Lower lobe of right lung (tissue), 2 donors: ENCODE data around the gene ADCK1. TPM values are rescaled to one million over a fixed set of nuclear protein-coding genes. Genes with fewer than 3 reads are reported as not detected.
A peak's percentile ranks its signal among the peaks of the same experiment; 100 is the strongest.

Experiments used
- ATAC-seq, 2 donors: fragments of 200-7000 bp; cut with Tn5 transposase; one replicate each; pipeline ENCODE4 v1.9.1; 2020 to 2022; ENCODE audit warnings: mild to moderate bottlenecking in 2 of 2, moderate library complexity in 2 of 2
- DNase-seq: peaks from one replicate; pipeline ENCODE4 v3.0.0-alpha.2; 2020
- H3K27ac ChIP-seq: fragments of 200-600 bp; one replicate; pipeline ENCODE4 v1.8.0; 2022
- H3K27me3 ChIP-seq: fragments of 200-600 bp; one replicate; pipeline ENCODE4 v1.8.0; 2022; ENCODE audit warnings: low read depth
- H3K36me3 ChIP-seq: fragments of 200-600 bp; one replicate; pipeline ENCODE4 v1.8.0; 2022; ENCODE audit warnings: mild to moderate bottlenecking
- H3K4me1 ChIP-seq: fragments of 200-600 bp; one replicate; pipeline ENCODE4 v1.8.0; 2022
- H3K4me3 ChIP-seq: fragments of 200-600 bp; one replicate; pipeline ENCODE4 v1.8.0; 2022; ENCODE audit warnings: mild to moderate bottlenecking
- H3K9me3 ChIP-seq: fragments of 200-600 bp; one replicate; pipeline ENCODE4 v1.8.0; 2022
- intact Hi-C: fragments of 100-400 bp; cut with DNase I; formaldehyde crosslinking; loops from one replicate; pipeline ENCODE4 v1.11.0; 2022
- total RNA-seq: library from RNA; stranded (reverse); fragmentation: NEBNext Ultra II Directional; extraction: Animal tissue kit (Norgen Biotek cat#: 25700); gene quantifications from one replicate; pipeline ENCODE4 v1.2.1, GENCODE V29; 2021
- TF ChIP-seq, protein P1 (sequence below): fragments of 200-600 bp; IDR thresholded peaks from one replicate; pipeline ENCODE4 v1.8.0; 2022; ENCODE audit warnings: antibody characterized with exemption, mild to moderate bottlenecking
- donor health status: DM: no; HTN: yes; CAD: no; lungs with severe emphysema.

Gene ADCK1
- total RNA-seq, 1 donor from 2014 or later = 7.4 TPM

DNA sequence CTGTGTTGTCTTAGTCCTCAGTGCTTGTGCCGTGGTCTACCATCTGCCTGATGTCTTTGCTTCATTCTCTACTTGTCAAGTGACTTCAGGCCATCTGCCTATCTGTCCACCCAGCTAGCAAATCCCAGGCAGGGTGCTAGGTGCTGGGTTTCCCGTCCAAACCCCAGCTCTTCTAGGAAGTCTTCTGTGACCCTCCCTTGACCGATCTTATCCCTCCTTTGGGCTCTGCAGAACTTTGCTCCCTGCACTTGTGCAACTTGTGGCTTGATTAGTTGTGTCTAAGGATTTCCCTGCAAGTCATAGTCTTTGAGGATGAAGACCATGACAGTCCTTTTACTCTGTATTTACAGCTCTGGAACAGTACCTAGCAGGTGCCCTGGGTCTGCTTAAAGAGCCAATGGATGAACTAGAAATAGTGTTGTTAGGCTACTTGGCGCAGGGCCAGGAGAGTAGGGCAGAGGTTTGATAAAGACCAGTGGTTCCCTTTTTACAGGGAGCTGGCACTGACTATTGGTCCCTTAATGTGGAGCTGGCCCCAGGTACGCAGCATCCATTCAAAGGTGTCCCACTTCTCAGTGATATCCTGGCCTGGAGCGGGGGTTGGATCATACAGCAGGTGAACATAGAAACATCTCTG is 60.1 kb downstream of the ADCK1 start:
- H3K9me3 ChIP-seq = no peaks in the 10 kb centered on the region
- TF ChIP-seq, protein P1, sequence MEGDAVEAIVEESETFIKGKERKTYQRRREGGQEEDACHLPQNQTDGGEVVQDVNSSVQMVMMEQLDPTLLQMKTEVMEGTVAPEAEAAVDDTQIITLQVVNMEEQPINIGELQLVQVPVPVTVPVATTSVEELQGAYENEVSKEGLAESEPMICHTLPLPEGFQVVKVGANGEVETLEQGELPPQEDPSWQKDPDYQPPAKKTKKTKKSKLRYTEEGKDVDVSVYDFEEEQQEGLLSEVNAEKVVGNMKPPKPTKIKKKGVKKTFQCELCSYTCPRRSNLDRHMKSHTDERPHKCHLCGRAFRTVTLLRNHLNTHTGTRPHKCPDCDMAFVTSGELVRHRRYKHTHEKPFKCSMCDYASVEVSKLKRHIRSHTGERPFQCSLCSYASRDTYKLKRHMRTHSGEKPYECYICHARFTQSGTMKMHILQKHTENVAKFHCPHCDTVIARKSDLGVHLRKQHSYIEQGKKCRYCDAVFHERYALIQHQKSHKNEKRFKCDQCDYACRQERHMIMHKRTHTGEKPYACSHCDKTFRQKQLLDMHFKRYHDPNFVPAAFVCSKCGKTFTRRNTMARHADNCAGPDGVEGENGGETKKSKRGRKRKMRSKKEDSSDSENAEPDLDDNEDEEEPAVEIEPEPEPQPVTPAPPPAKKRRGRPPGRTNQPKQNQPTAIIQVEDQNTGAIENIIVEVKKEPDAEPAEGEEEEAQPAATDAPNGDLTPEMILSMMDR = no peak
- intact Hi-C loops = no loop called here

DNA sequence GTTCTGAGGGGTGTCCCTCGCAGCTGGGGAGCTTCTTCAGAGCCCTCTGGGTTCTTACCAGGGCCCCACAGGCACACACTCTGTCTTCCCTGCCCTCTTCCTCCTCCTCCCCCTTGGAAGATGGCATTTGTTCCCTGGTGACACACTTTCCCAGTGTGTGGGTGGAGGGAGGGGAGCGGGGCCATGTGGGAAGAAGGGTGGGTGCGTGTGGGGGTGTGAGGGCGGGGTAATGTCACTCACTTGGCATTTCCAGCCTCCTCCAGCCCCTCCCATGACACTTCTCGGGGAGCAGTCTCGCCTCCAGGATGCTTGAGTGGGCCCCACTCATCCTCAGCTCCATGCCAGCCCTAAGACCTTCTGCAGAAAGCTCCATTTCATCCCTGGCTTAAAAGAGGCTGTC is 61.3 kb downstream of the ADCK1 start:
- TF ChIP-seq, protein P1 = no peak
- ATAC-seq (peak in 1 of 2 donors; percentile 11), DNase-seq (no peak)
- no peak overlapping the region for H3K27ac ChIP-seq
- H3K9me3 ChIP-seq = no peaks in the 10 kb centered on the region
- intact Hi-C loops = no loop called here
- no peaks in the 10 kb centered on the region for H3K4me1 ChIP-seq
- no peaks in the 10 kb centered on the region for H3K27me3 ChIP-seq
- H3K36me3 ChIP-seq = no peaks in the 10 kb centered on the region
- H3K4me3 ChIP-seq = no peak overlapping the region

More for the DNA sequence above, 60.1 kb downstream of the ADCK1 start:
- H3K36me3 ChIP-seq = no peaks in the 10 kb centered on the region
- H3K4me1 ChIP-seq = no peaks in the 10 kb centered on the region
- ATAC-seq = no peak
- H3K27ac ChIP-seq = no peak overlapping the region
- DNase-seq = no peak
- no peak overlapping the region for H3K4me3 ChIP-seq
- H3K27me3 ChIP-seq = no peaks in the 10 kb centered on the region

DNA sequence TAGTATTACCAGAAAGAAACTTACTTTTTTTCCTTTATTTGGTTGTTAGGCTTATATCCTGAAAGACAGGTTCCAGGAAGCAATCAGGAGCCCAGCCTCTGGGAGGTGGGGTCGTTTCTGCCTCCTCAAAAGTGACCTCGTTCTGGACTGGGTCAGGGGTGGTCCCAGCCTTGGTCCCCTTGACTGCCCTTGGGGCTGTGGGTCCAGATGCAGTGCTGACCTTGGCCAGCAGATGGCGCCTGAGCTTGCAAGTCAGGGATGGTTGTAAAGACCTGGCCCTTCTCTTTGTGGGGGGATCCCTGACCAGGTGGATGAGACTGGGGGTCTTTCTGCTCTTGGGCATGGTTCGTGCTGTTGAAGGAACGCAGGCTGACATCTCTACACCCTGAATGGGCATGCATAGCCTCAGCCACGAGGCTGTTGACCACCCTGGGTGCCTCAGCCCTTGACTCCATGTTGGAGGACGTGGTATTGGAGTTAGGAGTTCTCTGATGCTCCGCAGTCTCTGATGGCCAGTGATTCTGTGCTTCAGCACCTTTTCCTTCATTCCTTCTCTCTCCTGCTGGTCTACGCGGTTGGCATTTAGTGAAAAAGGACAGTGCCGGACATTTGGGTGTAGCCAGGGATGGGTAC is 62.4 kb downstream of the ADCK1 start:
- Histone ChIP-seq H3K27me3 (no peaks in the 10 kb centered on the region), H3K27ac (no peak overlapping the region), H3K4me1 (no peaks in the 10 kb centered on the region), H3K36me3 (no peaks in the 10 kb centered on the region), H3K4me3 (no peak overlapping the region), H3K9me3 (no peaks in the 10 kb centered on the region)
- TF ChIP-seq, protein P1 = peak; percentile 94
- DNase-seq = peak; percentile 81
- ATAC-seq = peak; percentile 69 to 81
- intact Hi-C loops = no loop called here

DNA sequence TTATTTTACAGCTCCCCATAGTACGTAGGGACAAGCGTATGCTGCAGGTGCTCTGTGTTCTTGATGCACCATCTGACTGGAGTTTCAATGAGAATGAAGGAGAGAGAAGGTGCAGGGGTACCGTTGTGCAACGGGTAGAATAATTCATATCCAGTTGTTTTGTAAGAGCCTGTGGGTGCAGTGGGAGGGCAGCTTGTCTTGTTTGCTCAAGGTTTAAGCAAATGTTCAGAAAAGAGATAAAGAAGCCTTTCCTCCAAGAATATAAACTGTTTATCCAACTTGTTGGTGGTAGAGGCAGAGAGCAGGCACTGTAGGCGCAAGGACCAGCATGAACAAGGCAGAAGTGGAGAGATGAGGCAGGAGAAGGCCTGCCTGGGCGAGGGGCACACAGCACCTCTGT is 64.2 kb downstream of the ADCK1 start:
- Histone ChIP-seq H3K9me3 (no peaks in the 10 kb centered on the region), H3K4me3 (no peak overlapping the region), H3K27me3 (no peaks in the 10 kb centered on the region), H3K36me3 (no peaks in the 10 kb centered on the region), H3K4me1 (no peaks in the 10 kb centered on the region), H3K27ac (no peak overlapping the region)
- no peak for ATAC-seq
- TF ChIP-seq, protein P1 = no peak
- DNase-seq = no peak
- intact Hi-C loops = no loop called here

DNA sequence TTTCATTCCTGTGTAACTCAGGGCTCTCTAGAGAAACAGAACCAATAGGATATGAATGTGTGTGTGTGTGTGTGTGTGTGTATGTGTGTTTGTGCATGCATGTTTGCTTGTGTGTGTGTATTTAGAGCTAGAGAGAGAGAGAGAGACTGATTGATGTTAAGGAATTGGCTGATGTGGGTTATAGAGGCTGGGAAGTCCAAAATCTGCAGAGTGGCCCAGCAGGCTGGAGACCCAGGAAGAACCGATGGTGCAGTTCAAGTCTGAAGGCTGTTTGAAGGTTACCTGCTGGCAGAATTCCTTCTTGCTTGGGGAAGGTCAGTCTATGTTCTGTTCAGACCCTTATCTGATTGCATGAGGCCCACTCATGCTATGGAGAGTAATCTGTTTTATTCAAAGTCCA is 64.7 kb downstream of the ADCK1 start:
- H3K4me1 ChIP-seq = no peaks in the 10 kb centered on the region
- intact Hi-C loops = no loop called here
- H3K36me3 ChIP-seq = no peaks in the 10 kb centered on the region
- H3K27me3 ChIP-seq = no peaks in the 10 kb centered on the region
- ATAC-seq (no peak), DNase-seq (no peak)
- no peak overlapping the region for H3K27ac ChIP-seq
- TF ChIP-seq, protein P1 = no peak
- H3K9me3 ChIP-seq = no peaks in the 10 kb centered on the region
- no peak overlapping the region for H3K4me3 ChIP-seq
